Measurements from ENCODE around the gene CTNNAL1. TPM values are rescaled to one million over a fixed set of nuclear protein-coding genes. Genes with fewer than 3 reads are reported as not detected.

Gene CTNNAL1
- total and polyA plus RNA-seq, 9 of the 15 experiments (the other 6 are each of a cell fraction or from before 2014, with no cell fraction given), result 23.2 to 78.0 (median 46.7) TPM

GRCh38 chr9:108960331-108960730 lies 53.0 kb downstream of the CTNNAL1 start:
- H3K4me1 ChIP-seq (replicated peaks in 1 of 2; ENCODE audit: control insufficient read depth in 2 of 2, insufficient read depth in 2 of 2, low read length in 2 of 2), result peaks cover 0 to 17% of the 10 kb centered on the region in 2 experiments; a peak in 3 of 5 replicates
- no peak overlapping the region for H3K4me2 ChIP-seq (ENCODE audit: insufficient read depth, low read length)
- H3K79me2 ChIP-seq (ENCODE audit: control insufficient read depth, insufficient read depth, low read length), result no peaks in the 10 kb centered on the region
- no peak overlapping the region for H3K9ac ChIP-seq (ENCODE audit: insufficient read depth in 1 of 2, low read depth in 2 of 2, low read length in 2 of 2)
- no peak for FAIRE-seq
- no peaks in the 10 kb centered on the region for H3K9me1 ChIP-seq (ENCODE audit: control insufficient read depth, insufficient read depth, low read length)
- DNase-seq (ENCODE audit: extremely low read depth in 1 of 4, low spot score in 3 of 4), result no peak
- BruUV-seq (replicated peaks), result no TSS peak
- ChIA-PET CTCF (ENCODE audit: low intra/inter-chr PET ratio) (no interaction called here), POLR2A (no interaction called here)
- H2AFZ ChIP-seq (ENCODE audit: low read depth, low read length), result no peak overlapping the region
- 53% methylated on average over 6 of the region's 6 CpGs for WGBS (ENCODE audit: insufficient coverage, low coverage, missing lambda C conversion rate)
- no peak for ATAC-seq
- no peak overlapping the region for H3K27ac ChIP-seq (ENCODE audit: extremely low read depth, low read depth, low read length)
- H3K4me3 ChIP-seq, result no peak overlapping the region
- no peaks in the 10 kb centered on the region for H4K20me1 ChIP-seq (replicated peaks; ENCODE audit: control insufficient read depth, insufficient read depth, low read length)
- in situ Hi-C loops (cut with MboI) (no loop called here), intact Hi-C loops (cut with micrococcal nuclease) (no loop called here)
- H3K36me3 ChIP-seq (ENCODE audit: control insufficient read depth, insufficient read depth, low read length), result peaks cover 17% of the 10 kb centered on the region
- no peaks in the 10 kb centered on the region for H3K9me3 ChIP-seq (replicated peaks; ENCODE audit: control insufficient read depth, insufficient read depth, low read depth, low read length)
- H3K27me3 ChIP-seq (ENCODE audit: control insufficient read depth in 2 of 2, insufficient read depth in 2 of 2, low read length in 2 of 2), result no peaks in the 10 kb centered on the region
- TF ChIP-seq CHCHD3 (CRISPR knock-in tag; IDR thresholded peaks at IDR 0.05), result no peak
- no peak for TF ChIP-seq NR2C2 (CRISPR knock-in tag; IDR thresholded peaks at IDR 0.05)
- no peak for TF ChIP-seq NR2C2 (tag; IDR thresholded peaks at IDR 0.05)
- no peak for TF ChIP-seq WHSC1 (IDR thresholded peaks at IDR 0.05; ENCODE audit: low read length)
- TF ChIP-seq POLR2G (IDR thresholded peaks at IDR 0.05; ENCODE audit: low read depth, low read length), result no peak
- TF ChIP-seq SAFB2 (IDR thresholded peaks at IDR 0.05; ENCODE audit: borderline replicate concordance, low read depth, low read length, severe bottlenecking), result no peak
- TF ChIP-seq ZNF436 (CRISPR knock-in tag; IDR thresholded peaks at IDR 0.05), result no peak
- TF ChIP-seq MCM2 (IDR thresholded peaks at IDR 0.05; ENCODE audit: low read depth), result no peak
- no peak for TF ChIP-seq POLR3A (IDR thresholded peaks at IDR 0.05; ENCODE audit: borderline replicate concordance, extremely low read depth, insufficient read depth, insufficient read length)
- TF ChIP-seq REST (IDR thresholded peaks at IDR 0.05; ENCODE audit: borderline replicate concordance), result no peak
- no peak for TF ChIP-seq REST (CRISPR knock-in tag; IDR thresholded peaks at IDR 0.05; ENCODE audit: low read depth)
- TF ChIP-seq, protein P1, sequence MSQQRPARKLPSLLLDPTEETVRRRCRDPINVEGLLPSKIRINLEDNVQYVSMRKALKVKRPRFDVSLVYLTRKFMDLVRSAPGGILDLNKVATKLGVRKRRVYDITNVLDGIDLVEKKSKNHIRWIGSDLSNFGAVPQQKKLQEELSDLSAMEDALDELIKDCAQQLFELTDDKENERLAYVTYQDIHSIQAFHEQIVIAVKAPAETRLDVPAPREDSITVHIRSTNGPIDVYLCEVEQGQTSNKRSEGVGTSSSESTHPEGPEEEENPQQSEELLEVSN (IDR thresholded peaks at IDR 0.05; ENCODE audit: borderline replicate concordance in 1 of 2, extremely low read depth in 1 of 2, insufficient read depth in 1 of 2, insufficient read length in 1 of 2, low read depth in 1 of 2, low read length in 1 of 2, poor library complexity in 1 of 2, severe bottlenecking in 1 of 2), result no peak
- TF ChIP-seq PHF8 (IDR thresholded peaks at IDR 0.05; ENCODE audit: borderline replicate concordance, low read length), result no peak
- TF ChIP-seq CBX3 (IDR thresholded peaks at IDR 0.05; ENCODE audit: borderline replicate concordance in 1 of 2, low read length in 2 of 2), result no peak
- no peak for TF ChIP-seq ZNF780A (CRISPR knock-in tag; IDR thresholded peaks at IDR 0.05)
